Small intestine (tissue), 16 donors: ENCODE results near the gene NFX1. TPM values are rescaled to one million over a fixed set of nuclear protein-coding genes. Genes with fewer than 3 reads are reported as not detected.

Source experiments
- DNase-seq, 2 donors: peaks; one replicate each; pipeline versions ENCODE4 v3.0.0 to v3.0.0-alpha.2; 2013
- FAIRE-seq: peaks from 2 replicates; lab custom pipeline; 2012; peaks lifted over from hg19 to GRCh38; lab: Jason Lieb, UNC
- H3K27ac ChIP-seq, 3 donors: one replicate each; pipeline ENCODE4 v1.5.1; 2013; ENCODE audit warnings: low read length in 2 of 3, mild to moderate bottlenecking in 2 of 3, control low read depth in 1 of 3, inconsistent platforms in 1 of 3, low read depth in 1 of 3, moderate library complexity in 1 of 3
- H3K27me3 ChIP-seq, 3 donors: one replicate each; pipeline ENCODE4 v1.6.1; 2013; ENCODE audit warnings: low read length in 3 of 3, inconsistent platforms in 1 of 3; ENCODE audit not compliant: control insufficient read depth in 3 of 3, insufficient read depth in 3 of 3
- H3K36me3 ChIP-seq, 3 donors: one replicate each; pipeline ENCODE4 v1.6.1; 2013; ENCODE audit warnings: low read length in 3 of 3, inconsistent platforms in 1 of 3, low read depth in 1 of 3, mild to moderate bottlenecking in 1 of 3, moderate library complexity in 1 of 3; ENCODE audit not compliant: control insufficient read depth in 3 of 3, insufficient read depth in 2 of 3
- H3K4me1 ChIP-seq, 3 donors: one replicate each; pipeline ENCODE4 v1.6.1; 2013; ENCODE audit warnings: low read length in 2 of 3, inconsistent platforms in 1 of 3, low read depth in 1 of 3, mild to moderate bottlenecking in 1 of 3, moderate library complexity in 1 of 3; ENCODE audit not compliant: control insufficient read depth in 3 of 3, insufficient read depth in 2 of 3
- H3K4me3 ChIP-seq, 3 donors: one replicate each; pipeline ENCODE4 v1.5.1; 2013; ENCODE audit warnings: low read length in 3 of 3, control low read depth in 1 of 3, inconsistent platforms in 1 of 3, low read depth in 1 of 3, mild to moderate bottlenecking in 1 of 3, moderate library complexity in 1 of 3
- H3K9me3 ChIP-seq, 2 donors: one replicate each; pipeline ENCODE4 v1.6.1; 2013; ENCODE audit warnings: low read depth in 1 of 2, low read length in 1 of 2; ENCODE audit not compliant: control insufficient read depth in 2 of 2, insufficient read depth in 1 of 2
- WGBS, 3 donors: extraction: QIAGEN DNeasy Blood & Tissue Kit; methylation state at CpG; one replicate each; pipeline ENCODE4 v1.1.7; 2013; 5-methylcytosine and 5-hydroxymethylcytosine counted together
- long read RNA-seq, 10 donors: transcript quantifications; one replicate each; lab custom pipeline, GENCODE V29; 2026
- polyA plus RNA-seq, 4 donors: library from polyadenylated mRNA; stranded (reverse) in 3 of 4; unstranded in 1 of 4; fragments of 200-250 nt in 3 of 4; fragments of 120-200 nt in 1 of 4; gene quantifications; one replicate each; pipeline versions ENCODE4 v1.2.1 to v1.2.3, GENCODE V29; 2013
- donor health status: healthy with polysubstance abuse.
- donor health status: control.
- donor health status: control.
- donor health status: Bipolar disorder and iron deficiency.
- donor health status: healthy.

NFX1 gene
- polyA plus RNA-seq: 10 to 100 TPM; 12.6 to 34.7 (median 22.1) TPM
- long read RNA-seq, donor 1, full-length matches to known transcripts: 7 of 45 reads
- long read RNA-seq, donor 1, partial matches to known transcripts: 38 of 45 reads
- long read RNA-seq, donor 1, other reads (novel, unspliced or antisense): 0 of 45 reads
- long read RNA-seq, donor 2: 0 reads
- long read RNA-seq, donor 3: 0 reads
- long read RNA-seq, donor 4: 0 reads
- long read RNA-seq, donor 5: 0 reads
- long read RNA-seq, donor 6: 0 reads
- long read RNA-seq, donor 7, partial matches to known transcripts: 0 of 1 reads
- long read RNA-seq, donor 7, other reads (novel, unspliced or antisense): 0 of 1 reads
- long read RNA-seq, donor 8: 0 reads
- long read RNA-seq, donor 9: 0 reads
- long read RNA-seq, donor 10, full-length matches to known transcripts: 4 of 9 reads
- long read RNA-seq, donor 10, partial matches to known transcripts: 5 of 9 reads
- long read RNA-seq, donor 10, other reads (novel, unspliced or antisense): 0 of 9 reads

- Histone ChIP-seq H3K4me3 (peak within 1 kb of the TSS; percentile 45 to 96 (median 64)), H3K4me1 (peaks cover 10 to 47% (median 18%) of the 10 kb centered on the region in 3 donors), H3K36me3 (peaks cover 4 to 12% (median 5%) of the 10 kb centered on the region in 3 donors), H3K27ac (peak within 1 kb of the TSS; percentile 96 to 99 (median 99)), H3K27me3 (no peaks in the 10 kb centered on the region), H3K9me3 (no peaks in the 10 kb centered on the region)
- no peak for FAIRE-seq
- WGBS, 3 donors: 0% methylated on average over 62 to 63 of the region's 63 CpGs
- peak; percentile 99 to 100 for DNase-seq
Measured at GRCh38 chr9:33290247-33291030, at the start of gene NFX1. NFX1 (plus strand) TSS chr9:33290516; CDS start chr9:33290573, 57 bp downstream.

- H3K27ac ChIP-seq: peak overlapping the region in 2 of 3 donors; percentile 7 to 41
- H3K27me3 ChIP-seq: peaks cover 0 to 2% (median 0%) of the 10 kb centered on the region in 3 donors
- no peaks in the 10 kb centered on the region for H3K9me3 ChIP-seq
- H3K4me3 ChIP-seq: no peak overlapping the region
- FAIRE-seq: no peak
- H3K4me1 ChIP-seq: peaks cover 0 to 3% (median 0%) of the 10 kb centered on the region in 3 donors
- WGBS, 3 donors: 61 to 70% (median 61%) methylated on average over 5 of the region's 5 CpGs
- no peaks in the 10 kb centered on the region for H3K36me3 ChIP-seq
- DNase-seq: no peak
Measured at GRCh38 chr9:33241298-33241697, 49.0 kb upstream of the NFX1 start.

GRCh38 chr9:33242609-33243134 is 47.6 kb upstream of the NFX1 start:
- H3K27me3 ChIP-seq: no peaks in the 10 kb centered on the region
- peaks cover 0 to 3% (median 0%) of the 10 kb centered on the region in 3 donors for H3K4me1 ChIP-seq
- DNase-seq: no peak
- 77 to 80% (median 80%) methylated on average over 6 of the region's 6 CpGs for WGBS, 3 donors
- H3K4me3 ChIP-seq: no peak overlapping the region
- peaks cover 0 to 2% (median 0%) of the 10 kb centered on the region in 3 donors for H3K36me3 ChIP-seq
- FAIRE-seq: no peak
- no peak overlapping the region for H3K27ac ChIP-seq
- no peaks in the 10 kb centered on the region for H3K9me3 ChIP-seq

- Histone ChIP-seq H3K4me1 (peaks cover 0 to 3% (median 0%) of the 10 kb centered on the region in 3 donors), H3K27me3 (no peaks in the 10 kb centered on the region), H3K4me3 (no peak overlapping the region), H3K27ac (peak overlapping the region in 2 of 3 donors; percentile 8 to 41), H3K9me3 (no peaks in the 10 kb centered on the region), H3K36me3 (peaks cover 0 to 15% (median 3%) of the 10 kb centered on the region in 3 donors)
- 56 to 73% (median 60%) methylated on average over 9 of the region's 9 CpGs for WGBS, 3 donors
- FAIRE-seq: no peak
- DNase-seq: peak; percentile 68 to 83
Measured at GRCh38 chr9:33244137-33244784, 46.1 kb upstream of the NFX1 start.

DNA sequence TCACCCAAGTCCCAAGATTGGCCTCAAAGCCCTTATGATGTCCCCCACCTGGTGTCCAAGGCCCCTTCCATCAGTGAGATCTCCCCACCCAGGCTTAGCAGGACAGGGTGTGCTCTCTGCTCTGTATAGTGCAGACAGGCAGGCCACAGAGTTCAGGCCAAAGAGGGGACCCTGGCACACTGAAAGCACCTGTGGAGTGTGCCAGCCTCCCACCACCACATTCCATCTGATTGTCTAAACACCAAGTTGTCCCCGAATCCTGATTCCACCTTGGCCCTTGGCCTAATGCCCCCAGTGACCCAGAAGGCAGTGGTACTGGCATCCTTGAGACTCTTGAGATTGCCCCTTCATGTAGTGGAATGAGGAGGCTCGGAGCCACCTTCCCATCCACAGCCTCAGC is 45.0 kb upstream of the NFX1 start:
- 93 to 95% (median 94%) methylated on average over 2 of the region's 2 CpGs for WGBS, 3 donors
- no peak overlapping the region for H3K27ac ChIP-seq
- peaks cover 0 to 20% (median 3%) of the 10 kb centered on the region in 3 donors for H3K36me3 ChIP-seq

GRCh38 chr9:33246269-33246860 is 44.0 kb upstream of the NFX1 start:
- DNase-seq (no peak), FAIRE-seq (no peak)
- H3K36me3 ChIP-seq: peaks cover 0 to 27% (median 3%) of the 10 kb centered on the region in 3 donors
- 91 to 93% (median 92%) methylated on average over 9 of the region's 9 CpGs for WGBS, 3 donors
- H3K9me3 ChIP-seq: no peaks in the 10 kb centered on the region
- H3K27me3 ChIP-seq: no peaks in the 10 kb centered on the region
- H3K4me3 ChIP-seq: no peak overlapping the region
- peaks cover 0 to 3% (median 0%) of the 10 kb centered on the region in 3 donors for H3K4me1 ChIP-seq
- H3K27ac ChIP-seq: no peak overlapping the region

More for the DNA sequence above, 45.0 kb upstream of the NFX1 start:
- DNase-seq (no peak), FAIRE-seq (no peak)
- no peaks in the 10 kb centered on the region for H3K27me3 ChIP-seq
- no peak overlapping the region for H3K4me3 ChIP-seq
- H3K4me1 ChIP-seq: peaks cover 0 to 3% (median 0%) of the 10 kb centered on the region in 3 donors
- no peaks in the 10 kb centered on the region for H3K9me3 ChIP-seq

DNA sequence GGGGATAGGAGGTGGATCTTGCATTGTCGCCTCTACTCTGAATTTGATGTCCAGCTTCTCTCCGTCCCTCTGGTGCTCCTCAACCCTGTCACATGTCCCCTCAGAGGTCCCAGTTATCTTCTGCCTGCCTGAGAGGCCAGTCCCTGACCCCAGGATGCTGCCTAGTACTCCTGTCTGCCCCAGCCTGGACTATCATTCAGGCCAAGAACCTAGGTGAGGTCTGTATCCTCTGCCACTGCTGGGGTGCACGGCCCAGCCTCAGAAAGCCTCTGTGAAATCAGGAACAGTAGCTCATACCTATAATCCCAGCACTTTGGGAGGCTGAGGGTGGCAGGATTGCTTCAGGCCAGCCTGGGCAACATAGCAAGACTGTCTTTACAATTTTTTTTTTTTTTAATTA is 41.7 kb upstream of the NFX1 start:
- H3K36me3 ChIP-seq: peaks cover 0 to 45% (median 10%) of the 10 kb centered on the region in 3 donors
- FAIRE-seq: no peak

More for the DNA sequence above, 41.7 kb upstream of the NFX1 start:
- Histone ChIP-seq H3K27ac (no peak overlapping the region), H3K9me3 (no peaks in the 10 kb centered on the region), H3K4me3 (no peak overlapping the region), H3K4me1 (peaks cover 0 to 8% (median 0%) of the 10 kb centered on the region in 3 donors), H3K27me3 (no peaks in the 10 kb centered on the region)
- WGBS, 3 donors: 92 to 98% (median 95%) methylated on average over 3 of the region's 3 CpGs
- DNase-seq: no peak
